CD14-positive monocyte (primary cell): ENCODE results near the gene MRPS33. TPM values are rescaled to one million over a fixed set of nuclear protein-coding genes. Genes with fewer than 3 reads are reported as not detected.

Source experiments
- DNase-seq, 3 donors: peaks; one replicate each; pipeline ENCODE4 v3.0.0-alpha.2; 2011 to 2022
- H2AFZ ChIP-seq: 2 replicates; pipeline ENCODE4 v1.6.0; 2012; ENCODE audit warnings: mild to moderate bottlenecking, low read depth, low read length, inconsistent platforms; ENCODE audit not compliant: insufficient read depth, poor library complexity, severe bottlenecking
- H3K27ac ChIP-seq, 2 donors: 1 replicate in 1 of 2; 2 replicates in 1 of 2; pipeline ENCODE4 v1.5.1; 2012 to 2013; ENCODE audit warnings: low read length in 2 of 2, control low read depth in 1 of 2, inconsistent platforms in 1 of 2, low read depth in 1 of 2, mild to moderate bottlenecking in 1 of 2
- H3K27me3 ChIP-seq, 2 donors: one replicate each; pipeline versions ENCODE4 v1.6.0 to v1.6.1; 2011 to 2013; ENCODE audit warnings: low read length in 2 of 2; ENCODE audit not compliant: control insufficient read depth in 2 of 2, insufficient read depth in 2 of 2
- H3K36me3 ChIP-seq, 2 donors: replicated peaks in 1 of 2; 1 replicate in 1 of 2; 2 replicates in 1 of 2; pipeline versions ENCODE4 v1.5.1 to v1.6.1; 2012 to 2013; ENCODE audit warnings: low read length in 2 of 2, control low read depth in 1 of 2, inconsistent platforms in 1 of 2, mild to moderate bottlenecking in 1 of 2; ENCODE audit not compliant: insufficient read depth in 2 of 2, control insufficient read depth in 1 of 2
- H3K4me1 ChIP-seq, 2 donors: 1 replicate in 1 of 2; 2 replicates in 1 of 2; pipeline versions ENCODE4 v1.5.1 to v1.6.1; 2012 to 2013; ENCODE audit warnings: low read length in 2 of 2, control low read depth in 1 of 2, inconsistent platforms in 1 of 2, mild to moderate bottlenecking in 1 of 2, moderate library complexity in 1 of 2; ENCODE audit not compliant: insufficient read depth in 2 of 2, control insufficient read depth in 1 of 2
- H3K4me2 ChIP-seq: replicated peaks from 2 replicates; pipeline ENCODE3; 2012; ENCODE audit warnings: low read length, moderate library complexity, mild to moderate bottlenecking; ENCODE audit not compliant: poor library complexity, severe bottlenecking; ENCODE audit errors: extremely low read depth
- H3K4me3 ChIP-seq, 3 experiments: fragments of 200-600 bp in 1 of 3; sonication (generic) in 1 of 3; replicated peaks in 1 of 3; 1 replicate in 2 of 3; 2 replicates in 1 of 3; pipeline ENCODE4 v1.5.1; 2011 to 2013; ENCODE audit warnings: low read length in 3 of 3, mild to moderate bottlenecking in 3 of 3, control low read depth in 2 of 3, low read depth in 2 of 3, inconsistent platforms in 1 of 3, moderate library complexity in 1 of 3
- H3K79me2 ChIP-seq: 2 replicates; pipeline ENCODE4 v1.6.0; 2012; ENCODE audit warnings: mild to moderate bottlenecking, control low read depth, inconsistent platforms, low read length, moderate library complexity; ENCODE audit not compliant: insufficient read depth
- H3K9ac ChIP-seq: 2 replicates; pipeline ENCODE4 v1.6.0; 2017; ENCODE audit warnings: low read length, mild to moderate bottlenecking; ENCODE audit not compliant: insufficient read depth, poor library complexity, severe bottlenecking
- H3K9me3 ChIP-seq, 2 donors: replicated peaks in 1 of 2; 1 replicate in 1 of 2; 2 replicates in 1 of 2; pipeline versions ENCODE4 v1.5.1 to v1.6.1; 2012 to 2013; ENCODE audit warnings: low read length in 2 of 2, control low read depth in 1 of 2; ENCODE audit not compliant: control insufficient read depth in 1 of 2, insufficient read depth in 1 of 2
- H4K20me1 ChIP-seq: 2 replicates; pipeline ENCODE4 v1.6.0; 2012; ENCODE audit warnings: mild to moderate bottlenecking, low read length, control low read depth, moderate library complexity; ENCODE audit not compliant: insufficient read depth
- H3K27ac Mint-ChIP-seq, 7 donors: one replicate each; pipeline ENCODE4 v1.8.0; 2020; ENCODE audit warnings: mild to moderate bottlenecking in 7 of 7, mixed read lengths in 7 of 7, moderate library complexity in 6 of 7, inconsistent platforms in 2 of 7
- H3K27me3 Mint-ChIP-seq, 3 donors: one replicate each; pipeline ENCODE4 v1.8.0; 2021 to 2022; ENCODE audit warnings: low read depth in 3 of 3, mild to moderate bottlenecking in 3 of 3, mixed read lengths in 3 of 3, moderate library complexity in 3 of 3, inconsistent platforms in 1 of 3
- H3K36me3 Mint-ChIP-seq, 2 donors: one replicate each; pipeline ENCODE4 v1.8.0; 2020; ENCODE audit warnings: mixed read lengths in 2 of 2, inconsistent platforms in 1 of 2, mild to moderate bottlenecking in 1 of 2
- H3K4me1 Mint-ChIP-seq: one replicate; pipeline ENCODE4 v1.8.0; 2020; ENCODE audit warnings: mild to moderate bottlenecking, mixed read lengths
- H3K4me3 Mint-ChIP-seq, 2 donors: one replicate each; pipeline ENCODE4 v1.8.0; 2020; ENCODE audit warnings: mild to moderate bottlenecking in 2 of 2, mixed read lengths in 2 of 2, moderate library complexity in 1 of 2
- H3K9me3 Mint-ChIP-seq, 7 donors: one replicate each; pipeline ENCODE4 v1.8.0; 2020 to 2022; ENCODE audit warnings: mixed read lengths in 7 of 7, mild to moderate bottlenecking in 6 of 7, moderate library complexity in 6 of 7, inconsistent platforms in 2 of 7
- whole genome bisulfite sequencing: methylation state at CpG from one replicate; pipeline ENCODE4 v1.1.5; 2013; ENCODE audit warnings: missing lambda C conversion rate; ENCODE audit not compliant: insufficient coverage; 5-methylcytosine and 5-hydroxymethylcytosine counted together
- intact Hi-C, 2 donors: fragments of 100-400 bp; cut with micrococcal nuclease; formaldehyde crosslinking; loops; one replicate each; pipeline versions ENCODE4 v1.15.0 to v1.15.1; 2023
- polyA plus RNA-seq, 3 donors: library from polyadenylated mRNA; depleted of rRNA in 1 of 3; unstranded in 2 of 3; stranded (reverse) in 1 of 3; fragments of 300-500 nt in 2 of 3; fragments of >200 nt in 1 of 3; fragmentation: Illumina TruSeq in 2 of 3; gene quantifications; 1 replicate in 2 of 3; 2 replicates in 1 of 3; pipeline ENCODE4 v1.2.3, GENCODE V29; 2012 to 2021
- TF ChIP-seq, protein P1 (sequence below): fragments of 200-600 bp; IDR thresholded peaks from one replicate; pipeline ENCODE4 v1.8.0; 2022; ENCODE audit warnings: antibody characterized with exemption, mild to moderate bottlenecking

Gene MRPS33
- polyA plus RNA-seq, 3 donors = 8.9 to 52.7 (median 45.0) TPM

DNA sequence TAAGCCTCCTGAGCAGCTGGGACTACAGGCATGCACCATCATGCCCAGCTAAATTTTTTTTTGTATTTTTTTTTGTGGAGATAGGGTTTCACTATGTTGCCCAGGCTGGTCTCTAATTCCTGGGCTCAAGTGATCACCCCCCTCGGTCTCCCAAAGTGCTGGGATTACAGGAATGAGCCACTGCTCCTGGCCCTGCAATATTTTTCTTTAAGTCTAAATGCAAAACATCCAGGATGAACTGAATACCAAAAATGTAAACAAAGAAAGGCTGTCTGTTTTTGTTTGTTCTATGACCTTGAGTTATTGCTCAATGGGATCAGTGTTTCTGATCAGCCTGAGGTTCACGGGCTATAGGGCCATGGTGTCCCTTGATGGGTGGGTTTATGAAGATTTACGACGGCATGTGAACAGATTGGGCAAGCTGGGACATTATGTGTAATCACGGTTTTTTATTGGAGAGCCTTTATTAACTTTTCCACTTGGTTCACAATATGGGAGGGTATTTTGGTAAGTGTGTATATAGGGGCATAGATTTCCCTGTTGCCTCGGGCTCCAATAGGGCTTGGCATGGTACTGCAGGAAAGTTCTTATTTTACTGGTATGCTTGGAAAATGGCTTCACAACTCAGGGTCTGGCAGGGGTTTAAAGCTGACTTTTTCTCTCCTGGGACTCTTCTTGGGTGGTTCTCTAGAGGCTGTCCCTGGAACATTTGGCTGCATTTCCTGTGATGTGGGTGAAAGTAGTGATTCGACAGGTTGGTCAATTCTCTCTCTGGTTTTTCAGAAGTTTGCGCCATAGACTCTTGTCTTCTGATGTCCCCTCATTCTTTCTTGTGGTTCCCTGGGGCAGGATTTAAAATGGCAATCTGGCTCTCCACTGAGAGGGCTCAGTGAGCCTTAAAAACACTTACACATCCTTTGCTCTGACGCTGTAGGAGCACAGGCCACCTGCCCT, 41.6 kb downstream of the MRPS33 start:
- WGBS = 87% methylated on average over 6 of the region's 9 CpGs
- H3K27me3 ChIP-seq = no peaks in the 10 kb centered on the region
- Mint-ChIP-seq H3K4me1 (peaks cover 16% of the 10 kb centered on the region), H3K27ac (peak overlapping the region in 1 of 7 donors; percentile 15), H3K9me3 (peaks cover 0 to 2% (median 0%) of the 10 kb centered on the region in 7 donors), H3K4me3 (no peak overlapping the region), H3K27me3 (peaks cover 0 to 2% (median 0%) of the 10 kb centered on the region in 3 donors), H3K36me3 (no peaks in the 10 kb centered on the region)
- H2AFZ ChIP-seq = no peak overlapping the region
- no peak overlapping the region for H3K27ac ChIP-seq
- intact Hi-C loops = no loop called here
- no peaks in the 10 kb centered on the region for H3K36me3 ChIP-seq
- no peaks in the 10 kb centered on the region for H3K79me2 ChIP-seq
- H3K4me2 ChIP-seq = no peak overlapping the region
- TF ChIP-seq, protein P1, sequence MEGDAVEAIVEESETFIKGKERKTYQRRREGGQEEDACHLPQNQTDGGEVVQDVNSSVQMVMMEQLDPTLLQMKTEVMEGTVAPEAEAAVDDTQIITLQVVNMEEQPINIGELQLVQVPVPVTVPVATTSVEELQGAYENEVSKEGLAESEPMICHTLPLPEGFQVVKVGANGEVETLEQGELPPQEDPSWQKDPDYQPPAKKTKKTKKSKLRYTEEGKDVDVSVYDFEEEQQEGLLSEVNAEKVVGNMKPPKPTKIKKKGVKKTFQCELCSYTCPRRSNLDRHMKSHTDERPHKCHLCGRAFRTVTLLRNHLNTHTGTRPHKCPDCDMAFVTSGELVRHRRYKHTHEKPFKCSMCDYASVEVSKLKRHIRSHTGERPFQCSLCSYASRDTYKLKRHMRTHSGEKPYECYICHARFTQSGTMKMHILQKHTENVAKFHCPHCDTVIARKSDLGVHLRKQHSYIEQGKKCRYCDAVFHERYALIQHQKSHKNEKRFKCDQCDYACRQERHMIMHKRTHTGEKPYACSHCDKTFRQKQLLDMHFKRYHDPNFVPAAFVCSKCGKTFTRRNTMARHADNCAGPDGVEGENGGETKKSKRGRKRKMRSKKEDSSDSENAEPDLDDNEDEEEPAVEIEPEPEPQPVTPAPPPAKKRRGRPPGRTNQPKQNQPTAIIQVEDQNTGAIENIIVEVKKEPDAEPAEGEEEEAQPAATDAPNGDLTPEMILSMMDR = no peak
- H3K4me3 ChIP-seq = no peak overlapping the region
- no peaks in the 10 kb centered on the region for H3K4me1 ChIP-seq
- no peaks in the 10 kb centered on the region for H3K9me3 ChIP-seq
- H3K9ac ChIP-seq = no peak overlapping the region
- DNase-seq = no peak
- H4K20me1 ChIP-seq = no peaks in the 10 kb centered on the region

DNA sequence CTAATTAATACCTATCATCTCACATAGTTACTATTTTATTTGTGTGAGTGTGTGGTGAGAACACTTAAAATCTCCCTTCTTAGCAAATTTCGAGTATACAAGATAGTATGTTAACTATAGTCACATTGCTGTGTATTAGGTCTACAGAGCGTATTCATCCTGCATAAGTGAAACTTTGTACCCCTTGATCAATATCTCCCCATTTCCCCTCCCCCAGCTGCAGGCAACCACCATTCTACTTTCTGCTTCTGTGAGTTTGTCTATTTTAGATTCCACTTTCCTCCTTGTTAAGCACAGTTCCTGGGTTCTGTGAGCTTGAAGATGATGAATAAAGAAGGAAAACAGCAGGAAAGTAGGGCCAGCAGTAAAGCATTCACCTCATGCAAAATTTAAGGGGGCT, 42.4 kb downstream of the MRPS33 start:
- Mint-ChIP-seq H3K4me3 (no peak overlapping the region), H3K27ac (no peak overlapping the region), H3K27me3 (peaks cover 0 to 2% (median 0%) of the 10 kb centered on the region in 3 donors), H3K36me3 (no peaks in the 10 kb centered on the region), H3K9me3 (peaks cover 0 to 2% (median 0%) of the 10 kb centered on the region in 7 donors), H3K4me1 (peaks cover 9% of the 10 kb centered on the region)
- Histone ChIP-seq H3K9me3 (no peaks in the 10 kb centered on the region), H3K4me1 (no peaks in the 10 kb centered on the region), H3K4me2 (no peak overlapping the region), H3K27me3 (no peaks in the 10 kb centered on the region), H3K9ac (no peak overlapping the region), H2AFZ (no peak overlapping the region), H3K79me2 (no peaks in the 10 kb centered on the region), H3K27ac (no peak overlapping the region), H3K36me3 (no peaks in the 10 kb centered on the region), H4K20me1 (no peaks in the 10 kb centered on the region), H3K4me3 (no peak overlapping the region)
- no peak for DNase-seq
- intact Hi-C loops = no loop called here
- WGBS = no CpG with 5 or more reads among the region's 2 CpGs
- TF ChIP-seq, protein P1 = no peak
